ENCODE results near the gene TMC4.
A peak's percentile ranks its signal among the peaks of the same experiment; 100 is the strongest.

TMC4 gene

GRCh38 chr19:54133312-54133956 is 39.5 kb downstream of the TMC4 start:
- no peak for DNase-seq (ENCODE audit: low read depth in 3 of 3)

- DNase-seq (ENCODE audit: low read depth in 3 of 3): no peak
Measured at GRCh38 chr19:54129617-54129996, 43.4 kb downstream of the TMC4 start.

- DNase-seq (ENCODE audit: low read depth in 3 of 3): no peak
Measured at GRCh38 chr19:54128796-54129616, 44.0 kb downstream of the TMC4 start.

GRCh38 chr19:54128441-54128725 is 44.6 kb downstream of the TMC4 start:
- DNase-seq (ENCODE audit: low read depth in 3 of 3): no peak

GRCh38 chr19:54127688-54128440 is 45.1 kb downstream of the TMC4 start:
- no peak for DNase-seq (ENCODE audit: low read depth in 3 of 3)

- DNase-seq (ENCODE audit: low read depth in 3 of 3): no peak
Measured at GRCh38 chr19:54125713-54126112, 47.2 kb downstream of the TMC4 start.

GRCh38 chr19:54124393-54124792 is 48.6 kb downstream of the TMC4 start:
- no peak for DNase-seq (ENCODE audit: low read depth in 3 of 3)

GRCh38 chr19:54123682-54124081 is 49.3 kb downstream of the TMC4 start:
- DNase-seq (ENCODE audit: low read depth in 3 of 3): no peak

- DNase-seq (ENCODE audit: low read depth in 3 of 3): no peak
Measured at GRCh38 chr19:54121259-54121658, 51.7 kb downstream of the TMC4 start.

GRCh38 chr19:54115109-54116063 is 57.6 kb downstream of the TMC4 start, which contains the start of the genes PRPF31 and TFPT:
PRPF31 (plus strand) TSS chr19:54115754; CDS start chr19:54118279, 2,525 bp downstream.
TFPT (minus strand) TSS chr19:54115657; CDS start chr19:54115269, 388 bp downstream.
- peak; percentile 77 to 94 (median 93) for DNase-seq (ENCODE audit: low read depth in 3 of 3)

- no peak for DNase-seq (ENCODE audit: low read depth in 3 of 3)
Measured at GRCh38 chr19:54114340-54115108, 58.4 kb downstream of the TMC4 start.
